Activated CD4-positive, CD25-positive, alpha-beta regulatory T cell treated with anti-CD3 and anti-CD28 coated beads, Interleukin-2, amount 50 U/mL, for 16 hours (primary cell): Measurements from ENCODE around the gene PPARA.
A peak's percentile ranks its signal among the peaks of the same experiment; 100 is the strongest.

ENCODE experiments used
- DNase-seq: peaks from one replicate; pipeline ENCODE4 v3.0.0-alpha.2; 2020; ENCODE audit warnings: low read depth, low spot score

The PPARA gene

DNA sequence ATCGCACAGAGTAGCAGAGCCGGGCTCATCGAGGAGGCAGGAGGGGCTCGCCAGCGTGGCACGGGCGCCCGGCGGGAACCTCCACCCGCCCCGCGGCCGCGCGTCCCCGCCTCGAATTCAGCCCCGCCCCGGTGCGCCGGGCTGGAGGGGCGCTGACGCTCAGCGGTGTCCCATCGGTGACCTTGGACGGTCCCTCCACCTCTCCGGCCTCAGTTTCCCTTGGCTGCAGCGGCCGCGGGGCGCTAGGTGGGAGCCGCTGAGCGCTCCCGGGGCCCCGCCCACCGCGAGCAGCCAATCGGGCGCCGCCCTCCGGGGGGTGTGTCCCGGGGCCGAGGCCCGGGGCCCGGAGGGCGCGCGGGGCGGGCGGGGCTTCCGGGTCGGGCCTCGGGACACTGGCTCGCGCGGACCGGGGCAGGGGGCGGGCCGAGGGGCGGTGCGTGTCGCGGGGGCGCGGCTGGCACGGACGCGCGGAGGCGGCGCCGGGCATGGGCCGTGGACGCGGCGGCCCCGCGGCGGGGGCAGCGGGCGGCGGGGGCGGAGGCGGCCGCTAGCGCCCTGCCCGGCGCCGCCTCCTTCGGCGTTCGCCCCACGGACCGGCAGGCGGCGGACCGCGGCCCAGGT, at the start of gene PPARA:
Gene PPARA, plus strand, starts transcription at position 493 of the 621 bp plus-strand sequence. CDS start 47,858 bp downstream, outside the sequence.
- DNase-seq, result peak; percentile 69

DNA sequence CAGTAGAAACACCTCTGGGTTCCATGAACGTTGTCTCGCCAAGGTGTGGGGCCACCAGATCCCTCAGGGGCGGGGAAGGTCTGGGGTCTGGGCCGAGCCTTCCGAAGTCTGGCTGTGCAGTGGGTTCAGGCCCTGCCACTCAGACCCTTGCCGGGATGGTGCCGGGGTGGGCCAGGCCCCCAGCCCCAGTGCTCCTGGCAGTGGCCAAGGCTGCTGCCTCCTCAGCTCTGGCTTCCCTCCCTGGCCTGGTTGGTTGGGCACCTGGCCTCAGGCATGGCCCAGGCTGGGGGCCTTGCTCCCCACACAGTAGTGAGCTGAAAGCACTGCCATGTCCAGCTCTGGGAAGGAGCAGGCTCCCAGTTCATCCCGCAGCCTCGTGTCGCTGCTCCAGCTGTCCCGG, 48.2 kb upstream of the PPARA start:
- DNase-seq, result no peak

GRCh38 chr22:46102752-46103151, 47.6 kb upstream of the PPARA start:
- no peak for DNase-seq

GRCh38 chr22:46103181-46103580, 47.1 kb upstream of the PPARA start:
- DNase-seq, result no peak

DNA sequence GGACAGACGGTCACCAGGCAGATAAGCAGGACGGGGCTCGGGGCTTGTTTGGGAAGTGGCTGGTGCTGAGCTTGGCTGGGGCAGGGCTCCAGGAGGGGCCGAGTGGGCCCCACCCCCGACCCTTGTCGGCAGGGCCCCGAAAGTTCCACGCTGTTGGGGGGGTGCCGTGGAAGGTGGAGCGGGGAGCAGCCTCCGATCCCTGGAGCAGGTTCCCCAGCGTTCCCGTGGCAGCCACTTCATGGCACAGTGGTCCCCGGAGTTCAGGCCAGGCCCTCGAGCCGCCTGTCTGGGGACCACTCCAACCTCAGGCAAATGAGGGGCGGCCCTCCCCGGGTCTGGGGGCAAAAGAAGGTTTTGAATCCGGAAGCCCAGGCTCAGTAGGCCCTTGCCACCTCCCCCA, 46.7 kb upstream of the PPARA start:
- DNase-seq, result no peak

- no peak for DNase-seq
These were observed 46.0 kb upstream of the PPARA start for GRCh38 chr22:46104170-46104880.

GRCh38 chr22:46104881-46105493, 45.3 kb upstream of the PPARA start:
- DNase-seq, result no peak

GRCh38 chr22:46105494-46106278, 44.6 kb upstream of the PPARA start:
- no peak for DNase-seq

- DNase-seq, result no peak
These were observed 43.9 kb upstream of the PPARA start for GRCh38 chr22:46106279-46107022.

GRCh38 chr22:46107089-46107664, 43.1 kb upstream of the PPARA start:
- DNase-seq, result no peak

- no peak for DNase-seq
These were observed 42.4 kb upstream of the PPARA start for GRCh38 chr22:46107753-46108563.

GRCh38 chr22:46108564-46109473, 41.5 kb upstream of the PPARA start:
- no peak for DNase-seq

DNA sequence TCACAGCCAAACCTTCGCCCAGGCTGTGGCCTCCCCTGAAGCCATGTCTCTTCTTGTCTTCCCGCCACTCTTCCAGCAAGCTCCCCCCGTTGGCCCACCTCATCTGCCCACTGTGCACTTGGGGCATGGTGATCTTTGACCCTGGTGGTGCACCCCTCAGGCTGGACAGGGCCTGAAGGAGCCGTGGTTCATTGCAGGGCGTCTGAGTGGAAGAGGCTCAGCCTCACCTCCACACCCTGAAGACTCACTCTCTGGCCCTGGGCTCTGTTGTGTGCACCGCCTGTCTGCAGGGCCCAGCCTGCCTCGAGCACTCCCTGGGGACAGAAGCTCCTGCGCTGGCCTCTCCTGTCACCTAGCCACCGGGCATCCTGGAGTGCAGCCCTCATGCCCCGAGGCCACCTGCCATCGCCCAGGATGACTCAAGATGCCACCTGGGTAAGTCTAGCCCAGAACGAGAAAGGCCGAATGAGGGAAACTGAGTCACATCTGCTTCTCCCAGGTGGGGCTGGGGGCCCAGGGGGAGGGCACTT, 40.8 kb upstream of the PPARA start:
- DNase-seq, result no peak

- DNase-seq, result no peak
These were observed 40.1 kb upstream of the PPARA start for GRCh38 chr22:46110215-46110614.

- DNase-seq, result no peak
These were observed 38.5 kb upstream of the PPARA start for GRCh38 chr22:46111645-46112306.

DNA sequence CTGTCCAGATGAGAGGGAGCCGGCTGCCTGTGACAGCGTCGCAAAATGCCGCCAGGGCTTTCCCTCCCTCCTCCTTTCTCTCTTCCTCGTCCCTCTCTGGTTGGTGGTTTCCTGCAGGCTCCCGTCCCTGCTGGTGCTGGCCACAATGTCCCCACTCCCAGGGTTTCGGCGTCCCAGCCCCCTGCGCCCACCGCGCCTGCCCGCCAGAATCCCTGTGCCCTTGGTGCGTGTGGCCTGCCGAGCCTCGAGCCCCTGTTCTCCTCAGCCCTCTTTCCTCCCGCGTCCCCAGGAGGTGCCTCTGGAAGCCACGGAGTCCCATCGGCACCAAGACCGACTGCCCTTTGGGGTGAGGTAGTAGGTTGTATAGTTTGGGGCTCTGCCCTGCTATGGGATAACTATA, 37.9 kb upstream of the PPARA start:
- DNase-seq, result no peak

DNA sequence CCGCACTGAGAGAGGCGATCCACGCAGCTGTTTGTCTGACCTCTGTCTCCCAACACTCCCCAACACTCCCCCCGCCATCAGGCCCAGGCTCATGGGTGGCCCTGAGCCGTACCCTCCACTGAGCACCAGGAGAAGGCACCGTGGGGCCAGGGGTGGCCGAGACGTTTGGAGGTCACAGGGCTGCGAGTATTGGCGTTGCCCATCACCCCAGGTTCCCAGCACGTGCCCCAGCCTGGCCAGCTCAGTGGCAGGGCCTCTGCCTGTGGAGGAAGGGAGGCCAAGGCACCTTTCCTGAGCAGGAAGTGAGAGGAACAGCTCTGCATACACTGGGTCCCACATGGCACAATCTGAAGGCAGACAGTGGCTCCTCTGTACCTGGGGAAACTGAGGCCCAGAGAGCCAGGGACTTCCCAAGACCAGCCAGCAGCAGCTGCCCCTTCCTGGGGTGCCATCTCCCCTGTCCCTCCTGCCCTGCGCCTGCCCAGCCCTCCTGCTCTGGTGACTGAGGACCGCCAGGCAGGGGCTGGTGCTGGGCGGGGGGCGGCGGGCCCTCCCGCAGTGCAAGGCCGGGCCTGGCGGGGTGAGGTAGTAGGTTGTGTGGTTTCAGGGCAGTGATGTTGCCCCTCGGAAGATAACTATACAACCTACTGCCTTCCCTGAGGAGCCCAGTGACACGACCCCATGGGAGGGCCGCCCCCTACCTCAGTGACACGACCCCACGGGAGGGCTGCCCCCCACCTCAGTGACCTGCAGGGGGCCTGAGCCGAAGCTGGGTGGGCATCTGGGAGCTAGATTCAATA, 37.0 kb upstream of the PPARA start:
- no peak for DNase-seq
